Erythroblast (primary cell): ENCODE results near the gene GATA2.

Experiments used
- GATA1 ChIP-seq: IDR thresholded peaks from 2 replicates; pipeline ENCODE4 v1.6.1; 2011; ENCODE audit warnings: low read depth, mild to moderate bottlenecking, control low read depth, low read length, moderate library complexity
- POLR2A ChIP-seq: IDR thresholded peaks from 2 replicates; pipeline ENCODE4 v1.6.1; 2011; ENCODE audit warnings: mild to moderate bottlenecking, low read length

GRCh38 chr3:128443771-128444170 lies 49.2 kb downstream of the GATA2 start:
- no peak for TF ChIP-seq POLR2A
- TF ChIP-seq GATA1, result no peak
